ENCODE measurements around the gene NEUROD4.

NEUROD4 gene

DNA sequence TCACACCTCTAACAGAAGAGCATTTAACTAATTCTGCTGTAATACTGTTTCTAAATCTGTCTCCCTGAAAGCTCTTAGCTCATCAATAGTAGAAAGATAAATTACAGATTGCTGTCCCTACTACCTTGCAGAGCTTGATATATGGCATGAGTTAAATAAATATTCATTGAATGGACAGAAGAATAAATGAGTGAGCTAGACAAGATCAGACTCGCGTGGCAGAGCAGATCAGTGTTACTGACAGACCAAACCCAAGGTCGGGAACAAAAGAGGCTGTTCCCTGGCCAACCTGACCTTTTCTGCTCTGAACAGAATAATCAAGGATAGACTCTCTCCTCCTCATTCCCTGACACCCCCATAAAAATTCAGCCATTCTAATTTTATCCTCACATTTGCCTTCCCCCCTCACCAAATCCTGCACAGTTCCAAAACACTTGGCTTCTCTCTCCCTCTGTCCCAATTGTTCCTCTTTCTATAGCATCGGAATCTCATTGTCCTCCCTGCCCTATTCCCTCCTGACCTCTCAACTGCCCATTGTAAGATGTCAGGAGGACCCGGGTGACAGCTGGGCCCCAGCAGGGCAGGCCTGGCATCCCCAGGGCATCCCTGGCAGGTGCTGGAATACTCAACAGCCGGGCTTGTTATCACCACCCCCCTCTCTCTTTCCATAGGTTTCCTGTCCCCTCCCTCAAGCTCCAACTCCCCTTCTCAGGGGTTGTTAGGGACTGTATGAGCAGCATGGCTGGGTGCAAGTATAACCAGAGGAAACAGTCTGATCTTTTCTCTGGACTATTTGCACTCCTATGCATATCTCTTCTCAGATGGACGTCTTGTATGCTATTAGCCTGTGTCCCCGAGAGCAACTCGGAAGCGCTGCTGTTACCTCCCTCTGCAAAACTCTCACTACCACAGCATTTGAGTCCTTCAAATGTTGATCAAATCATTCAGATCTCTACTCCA is 19.9 kb downstream of the NEUROD4 start:
- Histone ChIP-seq H3K4me3 (ENCODE audit: low read depth, low read length) (no peak overlapping the region), H3K27me3 (ENCODE audit: insufficient read depth, low read depth, severe bottlenecking) (no peaks in the 10 kb centered on the region), H3K9me3 (ENCODE audit: severe bottlenecking) (no peaks in the 10 kb centered on the region), H3K27ac (peak overlapping the region; percentile 46), H3K36me3 (no peaks in the 10 kb centered on the region; the same call in 1 of the 2 replicates)
- DNase-seq, result no peak
- TF ChIP-seq, protein P1, sequence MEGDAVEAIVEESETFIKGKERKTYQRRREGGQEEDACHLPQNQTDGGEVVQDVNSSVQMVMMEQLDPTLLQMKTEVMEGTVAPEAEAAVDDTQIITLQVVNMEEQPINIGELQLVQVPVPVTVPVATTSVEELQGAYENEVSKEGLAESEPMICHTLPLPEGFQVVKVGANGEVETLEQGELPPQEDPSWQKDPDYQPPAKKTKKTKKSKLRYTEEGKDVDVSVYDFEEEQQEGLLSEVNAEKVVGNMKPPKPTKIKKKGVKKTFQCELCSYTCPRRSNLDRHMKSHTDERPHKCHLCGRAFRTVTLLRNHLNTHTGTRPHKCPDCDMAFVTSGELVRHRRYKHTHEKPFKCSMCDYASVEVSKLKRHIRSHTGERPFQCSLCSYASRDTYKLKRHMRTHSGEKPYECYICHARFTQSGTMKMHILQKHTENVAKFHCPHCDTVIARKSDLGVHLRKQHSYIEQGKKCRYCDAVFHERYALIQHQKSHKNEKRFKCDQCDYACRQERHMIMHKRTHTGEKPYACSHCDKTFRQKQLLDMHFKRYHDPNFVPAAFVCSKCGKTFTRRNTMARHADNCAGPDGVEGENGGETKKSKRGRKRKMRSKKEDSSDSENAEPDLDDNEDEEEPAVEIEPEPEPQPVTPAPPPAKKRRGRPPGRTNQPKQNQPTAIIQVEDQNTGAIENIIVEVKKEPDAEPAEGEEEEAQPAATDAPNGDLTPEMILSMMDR (IDR thresholded peaks at IDR 0.05; ENCODE audit: low read depth, low read length), result no peak

DNA sequence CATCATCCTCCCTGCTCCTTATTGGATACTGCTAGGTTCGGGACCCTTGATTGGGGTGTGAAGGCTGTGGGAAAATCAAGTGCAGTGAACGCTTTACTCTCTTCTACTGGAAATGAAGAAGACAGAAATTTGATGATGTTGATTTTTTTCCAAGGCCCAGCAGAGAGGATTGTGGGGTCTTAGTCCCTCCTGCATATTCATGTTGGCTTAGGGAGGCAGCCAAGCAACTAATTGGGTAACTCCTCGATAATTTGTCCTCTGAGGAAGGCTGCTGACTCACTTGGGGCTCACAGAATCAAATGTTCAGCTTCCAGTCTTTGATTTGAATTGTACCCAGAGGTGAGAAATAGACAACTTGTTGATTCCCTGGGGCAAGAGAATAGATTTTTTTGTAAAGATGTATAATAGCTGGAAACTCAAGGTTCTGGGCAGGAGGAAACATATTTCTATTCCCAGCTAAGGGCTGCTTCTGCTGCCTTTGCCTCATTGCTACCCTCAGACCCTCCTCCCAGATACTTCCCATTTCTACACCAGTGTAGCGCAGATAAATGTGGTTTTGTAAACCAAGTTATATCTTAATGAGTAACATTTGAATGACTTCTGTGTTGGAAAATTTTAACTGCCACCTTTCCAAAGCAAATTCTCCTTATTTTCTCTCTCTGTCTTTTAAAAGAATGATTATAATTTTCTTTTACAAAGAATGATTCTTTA is 21.7 kb downstream of the NEUROD4 start:
- Histone ChIP-seq H3K36me3 (no peaks in the 10 kb centered on the region), H3K4me3 (ENCODE audit: low read depth, low read length) (no peak overlapping the region), H3K9me3 (ENCODE audit: severe bottlenecking) (no peaks in the 10 kb centered on the region), H3K27me3 (ENCODE audit: insufficient read depth, low read depth, severe bottlenecking) (no peaks in the 10 kb centered on the region), H3K27ac (no peak overlapping the region)
- no peak for DNase-seq
- TF ChIP-seq, protein P1 (IDR thresholded peaks at IDR 0.05; ENCODE audit: low read depth, low read length), result no peak

DNA sequence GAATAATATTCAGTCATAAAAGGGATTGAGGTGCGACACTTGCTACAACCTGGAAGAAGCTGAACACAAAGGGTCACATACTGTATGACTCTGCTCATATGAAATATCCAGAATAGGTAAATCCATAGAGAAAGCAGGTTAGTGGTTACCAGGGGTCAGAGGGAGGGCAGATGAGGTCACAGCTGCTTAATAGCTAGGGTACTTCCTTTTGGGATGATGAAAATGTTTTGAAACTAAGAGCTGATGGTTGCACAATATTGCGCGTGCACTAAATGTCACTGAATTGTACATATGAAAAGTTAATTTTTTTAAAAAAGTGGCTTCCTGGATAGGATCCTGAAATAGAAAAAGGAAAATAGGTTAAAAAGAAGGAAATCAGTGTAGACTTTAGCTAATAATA is 23.8 kb downstream of the NEUROD4 start:
- no peak for DNase-seq
- TF ChIP-seq, protein P1 (IDR thresholded peaks at IDR 0.05; ENCODE audit: low read depth, low read length), result no peak
- Histone ChIP-seq H3K36me3 (no peaks in the 10 kb centered on the region), H3K9me3 (ENCODE audit: severe bottlenecking) (no peaks in the 10 kb centered on the region), H3K27me3 (ENCODE audit: insufficient read depth, low read depth, severe bottlenecking) (no peaks in the 10 kb centered on the region), H3K4me3 (ENCODE audit: low read depth, low read length) (no peak overlapping the region), H3K27ac (no peak overlapping the region)

DNA sequence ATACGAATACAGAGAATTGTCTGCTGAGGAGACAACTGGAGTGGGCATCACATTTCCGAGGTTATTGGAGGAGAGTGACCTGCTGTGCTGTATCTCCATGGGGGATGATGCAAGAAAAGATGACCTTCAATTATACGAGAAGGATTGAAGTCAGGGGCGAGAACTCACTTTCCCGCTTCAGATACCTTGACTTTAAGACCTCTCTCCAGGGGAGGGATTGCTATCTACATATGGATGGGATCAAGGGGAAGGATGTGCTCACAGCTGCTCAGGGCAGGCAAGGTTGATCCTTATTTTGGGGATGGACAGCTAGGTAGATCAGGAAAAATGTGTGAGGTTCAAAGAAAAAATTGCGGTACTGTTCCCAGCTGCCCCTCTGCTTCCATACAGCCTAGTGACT is 24.4 kb downstream of the NEUROD4 start:
- Histone ChIP-seq H3K4me3 (ENCODE audit: low read depth, low read length) (no peak overlapping the region), H3K27ac (no peak overlapping the region), H3K36me3 (no peaks in the 10 kb centered on the region), H3K27me3 (ENCODE audit: insufficient read depth, low read depth, severe bottlenecking) (no peaks in the 10 kb centered on the region), H3K9me3 (ENCODE audit: severe bottlenecking) (no peaks in the 10 kb centered on the region)
- no peak for DNase-seq
- TF ChIP-seq, protein P1 (IDR thresholded peaks at IDR 0.05; ENCODE audit: low read depth, low read length), result no peak

DNA sequence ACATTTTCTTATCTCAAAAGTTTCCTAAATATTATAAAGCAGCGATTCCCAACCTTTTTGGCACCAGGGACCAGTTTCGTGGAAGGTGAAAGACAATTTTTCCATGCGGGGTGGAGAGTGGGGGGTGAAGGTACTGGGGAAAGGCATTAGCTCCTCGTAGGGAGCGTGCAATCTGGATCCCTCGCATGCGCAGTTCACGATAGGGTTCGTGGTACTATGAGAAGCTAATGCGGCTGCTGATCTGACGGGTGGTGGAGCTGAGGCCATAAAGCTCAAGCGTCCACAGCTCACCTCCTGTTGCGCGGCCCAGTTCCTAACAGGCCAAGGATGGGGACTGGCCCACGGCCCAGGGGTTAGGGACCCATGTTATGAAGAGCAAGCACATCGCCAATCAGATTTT is 29.9 kb downstream of the NEUROD4 start:
- DNase-seq, result peak; percentile 91
- no peaks in the 10 kb centered on the region for H3K36me3 ChIP-seq
- H3K9me3 ChIP-seq (ENCODE audit: severe bottlenecking), result no peaks in the 10 kb centered on the region
- TF ChIP-seq, protein P1 (IDR thresholded peaks at IDR 0.05; ENCODE audit: low read depth, low read length), result no peak
- no peaks in the 10 kb centered on the region for H3K27me3 ChIP-seq (ENCODE audit: insufficient read depth, low read depth, severe bottlenecking)
- H3K4me3 ChIP-seq (ENCODE audit: low read depth, low read length), result peak overlapping the region; percentile 28
- H3K27ac ChIP-seq, result peak overlapping the region; percentile 82
